ENCODE measurements around the gene DOC2A. TPM values are rescaled to one million over a fixed set of nuclear protein-coding genes. Genes with fewer than 3 reads are reported as not detected.

The DOC2A gene
- total RNA-seq, 1 experiment from 2014 or later, result 3.2 TPM

GRCh38 chr16:29986931-29987330 lies 23.9 kb downstream of the DOC2A start:
- in situ Hi-C loops (cut with HindIII; ENCODE audit: low pct_unique_long_range_greater_than_20kb, low sequenced_read_pairs), result no loop called here
- Histone ChIP-seq H3K27ac (ENCODE audit: low read length) (no peak overlapping the region), H3K27me3 (ENCODE audit: control insufficient read depth, insufficient read depth, low read length) (no peaks in the 10 kb centered on the region), H3K36me3 (ENCODE audit: control insufficient read depth, insufficient read depth, low read length) (peaks cover 16% of the 10 kb centered on the region), H3K4me3 (ENCODE audit: low read depth in 2 of 2, low read length in 2 of 2) (no peak overlapping the region), H3K9me3 (ENCODE audit: control insufficient read depth, insufficient read depth, low read depth, low read length) (no peaks in the 10 kb centered on the region), H3K4me1 (ENCODE audit: control insufficient read depth, insufficient read depth, low read length) (peaks cover 7% of the 10 kb centered on the region; the same call in 1 of the 2 replicates)
- ChIA-PET CTCF (no interaction called here), POLR2A (interaction anchor here (0.6 kb wide), 1 partner anchor 42 kb away, joined by 8 read pairs; no protein-coding TSS in a partner anchor)
- BruUV-seq (replicated peaks), result no TSS peak
- DNase-seq (ENCODE audit: low read depth, low spot score), result no peak
- TF ChIP-seq REST (IDR thresholded peaks at IDR 0.05; ENCODE audit: insufficient read depth in 1 of 2, low read depth in 2 of 2, low read length in 1 of 2), result no peak
- no peak for TF ChIP-seq POLR2AphosphoS5 (IDR thresholded peaks at IDR 0.05; ENCODE audit: low read depth, low read length)
- TF ChIP-seq TCF7L2 (IDR thresholded peaks at IDR 0.05; ENCODE audit: low read depth, low read length), result no peak
- no peak for TF ChIP-seq SIN3A (IDR thresholded peaks at IDR 0.05; ENCODE audit: borderline replicate concordance, insufficient read depth, low read depth, low read length)
- TF ChIP-seq, protein P1, sequence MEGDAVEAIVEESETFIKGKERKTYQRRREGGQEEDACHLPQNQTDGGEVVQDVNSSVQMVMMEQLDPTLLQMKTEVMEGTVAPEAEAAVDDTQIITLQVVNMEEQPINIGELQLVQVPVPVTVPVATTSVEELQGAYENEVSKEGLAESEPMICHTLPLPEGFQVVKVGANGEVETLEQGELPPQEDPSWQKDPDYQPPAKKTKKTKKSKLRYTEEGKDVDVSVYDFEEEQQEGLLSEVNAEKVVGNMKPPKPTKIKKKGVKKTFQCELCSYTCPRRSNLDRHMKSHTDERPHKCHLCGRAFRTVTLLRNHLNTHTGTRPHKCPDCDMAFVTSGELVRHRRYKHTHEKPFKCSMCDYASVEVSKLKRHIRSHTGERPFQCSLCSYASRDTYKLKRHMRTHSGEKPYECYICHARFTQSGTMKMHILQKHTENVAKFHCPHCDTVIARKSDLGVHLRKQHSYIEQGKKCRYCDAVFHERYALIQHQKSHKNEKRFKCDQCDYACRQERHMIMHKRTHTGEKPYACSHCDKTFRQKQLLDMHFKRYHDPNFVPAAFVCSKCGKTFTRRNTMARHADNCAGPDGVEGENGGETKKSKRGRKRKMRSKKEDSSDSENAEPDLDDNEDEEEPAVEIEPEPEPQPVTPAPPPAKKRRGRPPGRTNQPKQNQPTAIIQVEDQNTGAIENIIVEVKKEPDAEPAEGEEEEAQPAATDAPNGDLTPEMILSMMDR (IDR thresholded peaks at IDR 0.05), result no peak
- ATAC-seq, result no peak
- intact Hi-C loops (cut with micrococcal nuclease; ENCODE audit: unreplicated experiment), result no loop called here

DNA sequence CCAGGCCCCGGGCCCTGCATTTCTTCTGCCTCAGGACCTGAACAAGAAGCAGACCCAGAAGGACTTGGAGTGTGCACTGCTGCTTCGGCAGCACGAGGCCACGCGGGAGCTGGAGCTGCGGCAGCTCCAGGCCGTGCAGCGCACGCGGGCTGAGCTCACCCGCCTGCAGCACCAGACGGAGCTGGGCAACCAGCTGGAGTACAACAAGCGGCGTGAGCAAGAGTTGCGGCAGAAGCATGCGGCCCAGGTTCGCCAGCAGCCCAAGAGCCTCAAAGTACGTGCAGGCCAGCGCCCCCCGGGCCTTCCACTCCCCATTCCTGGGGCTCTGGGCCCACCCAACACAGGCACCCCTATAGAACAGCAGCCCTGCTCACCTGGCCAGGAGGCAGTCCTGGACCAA lies 24.6 kb downstream of the DOC2A start:
- POLR2A ChIA-PET, result no interaction called here
- no TSS peak for BruUV-seq (replicated peaks)

DNA sequence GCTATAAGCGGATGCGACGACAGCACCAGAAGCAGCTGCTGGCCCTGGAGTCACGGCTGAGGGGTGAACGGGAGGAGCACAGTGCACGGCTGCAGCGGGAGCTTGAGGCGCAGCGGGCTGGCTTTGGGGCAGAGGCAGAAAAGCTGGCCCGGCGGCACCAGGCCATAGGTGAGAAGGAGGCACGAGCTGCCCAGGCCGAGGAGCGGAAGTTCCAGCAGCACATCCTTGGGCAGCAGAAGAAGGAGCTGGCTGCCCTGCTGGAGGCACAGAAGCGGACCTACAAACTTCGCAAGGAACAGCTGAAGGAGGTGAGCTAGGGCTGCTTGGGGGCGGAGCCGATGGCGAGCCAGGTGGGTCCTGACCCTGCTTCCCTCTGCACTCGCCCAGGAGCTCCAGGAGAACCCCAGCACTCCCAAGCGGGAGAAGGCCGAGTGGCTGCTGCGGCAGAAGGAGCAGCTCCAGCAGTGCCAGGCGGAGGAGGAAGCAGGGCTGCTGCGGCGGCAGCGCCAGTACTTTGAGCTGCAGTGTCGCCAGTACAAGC lies 25.5 kb downstream of the DOC2A start:
- no peak for DNase-seq (ENCODE audit: low read depth, low spot score)
- ATAC-seq, result no peak
- TF ChIP-seq, protein P1 (IDR thresholded peaks at IDR 0.05), result no peak
- TF ChIP-seq POLR2AphosphoS5 (IDR thresholded peaks at IDR 0.05; ENCODE audit: low read depth, low read length) (no peak), SIN3A (IDR thresholded peaks at IDR 0.05; ENCODE audit: borderline replicate concordance, insufficient read depth, low read depth, low read length) (no peak), TCF7L2 (IDR thresholded peaks at IDR 0.05; ENCODE audit: low read depth, low read length) (no peak), REST (IDR thresholded peaks at IDR 0.05; ENCODE audit: insufficient read depth in 1 of 2, low read depth in 2 of 2, low read length in 1 of 2) (no peak)
- Histone ChIP-seq H3K9me3 (ENCODE audit: control insufficient read depth, insufficient read depth, low read depth, low read length) (no peaks in the 10 kb centered on the region), H3K27me3 (ENCODE audit: control insufficient read depth, insufficient read depth, low read length) (no peaks in the 10 kb centered on the region), H3K36me3 (ENCODE audit: control insufficient read depth, insufficient read depth, low read length) (peaks cover 29% of the 10 kb centered on the region), H3K4me1 (ENCODE audit: control insufficient read depth, insufficient read depth, low read length) (no peaks in the 10 kb centered on the region), H3K4me3 (ENCODE audit: low read depth in 2 of 2, low read length in 2 of 2) (no peak overlapping the region), H3K27ac (ENCODE audit: low read length) (no peak overlapping the region)
- POLR2A ChIA-PET, result no interaction called here
- no TSS peak for BruUV-seq (replicated peaks)
- intact Hi-C loops (cut with micrococcal nuclease; ENCODE audit: unreplicated experiment) (no loop called here), in situ Hi-C loops (cut with HindIII; ENCODE audit: low pct_unique_long_range_greater_than_20kb, low sequenced_read_pairs) (no loop called here)
- CTCF ChIA-PET, result interaction anchor here (0.6 kb wide), 1 partner anchor 178 kb away, joined by 3 read pairs; no protein-coding TSS in a partner anchor

More for the DNA sequence above, 24.6 kb downstream of the DOC2A start:
- intact Hi-C loops (cut with micrococcal nuclease; ENCODE audit: unreplicated experiment) (no loop called here), in situ Hi-C loops (cut with HindIII; ENCODE audit: low pct_unique_long_range_greater_than_20kb, low sequenced_read_pairs) (no loop called here)
- Histone ChIP-seq H3K4me3 (ENCODE audit: low read depth in 2 of 2, low read length in 2 of 2) (no peak overlapping the region), H3K27me3 (ENCODE audit: control insufficient read depth, insufficient read depth, low read length) (no peaks in the 10 kb centered on the region), H3K4me1 (ENCODE audit: control insufficient read depth, insufficient read depth, low read length) (no peaks in the 10 kb centered on the region; the same call in 1 of the 2 replicates), H3K27ac (ENCODE audit: low read length) (no peak overlapping the region), H3K36me3 (ENCODE audit: control insufficient read depth, insufficient read depth, low read length) (peaks cover 21% of the 10 kb centered on the region), H3K9me3 (ENCODE audit: control insufficient read depth, insufficient read depth, low read depth, low read length) (no peaks in the 10 kb centered on the region)
- ATAC-seq (no peak), DNase-seq (ENCODE audit: low read depth, low spot score) (no peak)
- TF ChIP-seq POLR2AphosphoS5 (IDR thresholded peaks at IDR 0.05; ENCODE audit: low read depth, low read length), result no peak
- CTCF ChIA-PET, result interaction anchor here (0.6 kb wide), 1 partner anchor 179 kb away, joined by 3 read pairs; no protein-coding TSS in a partner anchor
